COR-L47 (cell line): Measurements from ENCODE around the gene DIDO1.

ENCODE experiments used
- DNase-seq: peaks from one replicate; lab custom pipeline; 2025; lab: John Stamatoyannopoulos, UW

Gene DIDO1

DNA sequence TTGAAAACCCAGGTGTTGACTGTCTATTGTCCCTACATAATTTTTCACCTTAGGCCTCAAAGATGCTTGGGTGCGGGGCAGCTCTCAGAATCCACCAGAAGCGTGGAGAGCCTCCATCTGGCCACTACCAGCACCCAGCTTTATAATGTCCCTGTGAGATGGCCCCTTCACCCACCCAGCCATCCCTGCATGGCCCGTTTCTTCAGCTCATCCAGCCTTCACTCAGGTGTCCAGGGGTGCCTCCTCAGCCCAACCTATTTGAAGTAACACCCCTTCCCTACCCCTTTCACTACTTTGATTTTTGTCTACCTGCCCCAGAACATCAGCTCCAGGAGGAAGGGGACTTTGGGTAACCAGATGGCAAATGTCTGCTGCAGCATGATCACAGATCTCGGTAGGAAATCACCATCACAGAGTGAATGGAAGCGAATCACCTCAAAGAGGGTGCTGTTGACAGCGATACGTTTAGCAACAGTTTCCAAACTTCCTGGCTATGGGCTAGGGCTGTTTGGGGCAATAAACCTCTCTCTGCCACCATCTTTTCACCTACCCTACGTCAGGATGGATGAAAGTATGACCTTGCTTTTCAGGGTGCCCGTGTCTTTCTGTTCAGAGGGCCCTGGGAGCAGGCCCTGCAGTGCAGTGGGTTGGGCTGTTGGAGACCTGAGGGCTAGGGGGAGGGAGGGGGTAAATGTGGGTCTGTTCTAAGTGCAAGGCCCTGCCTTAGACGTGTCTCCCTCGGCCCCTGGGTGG lies 25.0 kb upstream of the DIDO1 start:
- DNase-seq, result no peak

DNA sequence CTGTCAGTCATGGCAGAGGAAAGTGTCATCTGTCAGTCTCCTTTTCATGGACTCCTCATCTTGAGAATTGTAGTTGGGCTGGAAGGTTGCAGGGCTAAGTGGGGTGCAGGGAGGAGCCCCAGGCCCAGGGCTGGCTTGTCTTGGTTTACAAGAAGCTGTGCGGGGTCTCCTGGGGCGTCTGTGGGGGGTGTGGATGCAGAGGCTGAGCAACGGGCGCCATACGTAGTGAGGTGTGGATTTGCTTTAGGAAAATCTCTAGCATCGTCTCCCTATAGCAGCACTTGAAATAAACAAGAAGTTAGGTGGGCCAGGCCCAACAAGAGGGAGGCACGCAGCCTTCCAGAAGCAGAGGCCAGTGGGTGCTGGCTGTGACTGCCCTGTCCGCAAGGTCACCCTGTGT lies 24.4 kb upstream of the DIDO1 start:
- no peak for DNase-seq

DNA sequence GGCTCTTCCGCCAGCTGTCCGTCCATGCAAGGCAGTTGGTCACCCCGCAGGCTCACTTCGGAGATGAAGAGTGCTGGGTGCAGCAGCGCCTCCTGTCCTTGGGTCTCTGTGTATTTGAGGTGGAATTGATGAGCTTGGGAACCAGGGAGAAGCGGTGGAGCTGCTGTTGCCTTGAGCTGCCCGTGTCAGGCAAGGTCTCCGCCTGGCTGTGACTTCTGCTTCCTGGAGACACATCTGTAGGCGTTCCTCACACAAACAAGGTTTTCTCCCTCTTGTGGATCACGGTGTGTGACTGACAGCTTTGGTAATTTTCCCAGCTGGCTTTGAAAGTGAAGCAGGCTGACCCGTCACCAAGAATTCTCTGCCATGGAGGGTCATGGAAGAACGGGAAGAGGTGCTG lies 23.7 kb upstream of the DIDO1 start:
- no peak for DNase-seq

DNA sequence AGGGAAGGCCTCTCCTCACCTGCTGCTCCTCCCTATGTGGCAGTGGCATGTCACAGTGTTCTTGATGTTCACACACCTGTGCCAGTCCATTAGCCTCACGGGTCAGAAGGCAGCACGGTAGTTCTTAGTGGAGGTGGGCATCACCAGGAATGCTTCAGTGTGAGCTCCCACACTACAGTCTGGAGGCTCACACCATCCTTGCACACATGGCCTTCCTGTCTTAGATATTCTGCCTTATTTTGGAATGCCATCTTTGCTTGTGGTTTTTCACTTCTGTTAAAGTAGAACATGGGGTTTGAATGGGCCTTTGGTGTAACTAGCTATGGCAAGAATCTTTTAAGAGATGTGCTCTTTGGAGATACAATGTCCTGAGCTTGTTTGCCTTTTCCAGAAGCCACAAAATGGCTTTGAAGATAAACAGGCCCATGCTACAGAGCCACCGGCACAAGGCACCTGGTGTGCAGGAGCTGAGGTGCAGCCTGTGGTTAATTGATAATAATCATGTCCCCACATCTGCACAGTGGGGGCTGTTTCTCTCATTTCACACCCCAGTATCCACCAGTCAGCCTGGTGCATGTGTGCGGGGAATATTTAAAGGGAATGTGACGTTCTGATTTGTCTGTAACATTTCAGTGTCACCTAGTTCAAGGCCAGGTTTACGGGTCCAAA lies 23.0 kb upstream of the DIDO1 start:
- DNase-seq, result no peak

DNA sequence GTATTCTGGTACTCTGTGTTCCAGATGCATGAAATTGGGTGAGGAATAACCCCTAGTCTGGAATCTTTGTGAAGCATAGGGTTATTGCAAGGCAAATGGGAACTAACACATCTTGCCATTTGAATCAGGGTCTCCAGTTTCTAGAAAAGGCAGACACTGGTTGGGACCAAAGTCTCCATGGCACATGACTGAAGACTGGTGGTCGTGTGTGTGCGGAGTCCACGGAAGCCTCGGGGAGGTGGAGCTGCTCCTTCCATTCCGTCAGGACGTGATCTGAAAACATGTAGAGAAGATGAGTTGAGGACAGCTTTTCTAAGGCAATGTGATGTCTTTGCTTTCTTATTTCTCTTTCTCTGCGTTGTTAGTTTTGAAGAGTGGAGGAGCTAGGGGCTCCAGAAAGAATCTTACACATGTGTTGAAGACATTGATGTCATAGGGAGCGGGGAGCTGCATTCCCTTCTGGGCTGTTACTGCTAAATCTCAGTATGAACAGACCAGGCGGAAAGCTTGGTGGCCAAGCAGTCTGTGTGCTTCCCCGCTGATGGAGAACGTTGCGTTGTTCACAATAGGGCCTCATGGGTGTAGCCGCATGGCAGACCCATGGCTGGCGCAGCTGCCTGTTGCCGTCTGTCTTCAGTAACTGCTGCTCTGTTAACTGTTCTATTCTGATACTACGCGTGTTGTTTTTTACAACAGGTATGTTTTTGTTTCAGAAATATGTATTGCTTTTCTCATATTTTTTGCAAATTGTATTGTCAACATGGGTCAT lies 21.4 kb upstream of the DIDO1 start:
- no peak for DNase-seq

DNA sequence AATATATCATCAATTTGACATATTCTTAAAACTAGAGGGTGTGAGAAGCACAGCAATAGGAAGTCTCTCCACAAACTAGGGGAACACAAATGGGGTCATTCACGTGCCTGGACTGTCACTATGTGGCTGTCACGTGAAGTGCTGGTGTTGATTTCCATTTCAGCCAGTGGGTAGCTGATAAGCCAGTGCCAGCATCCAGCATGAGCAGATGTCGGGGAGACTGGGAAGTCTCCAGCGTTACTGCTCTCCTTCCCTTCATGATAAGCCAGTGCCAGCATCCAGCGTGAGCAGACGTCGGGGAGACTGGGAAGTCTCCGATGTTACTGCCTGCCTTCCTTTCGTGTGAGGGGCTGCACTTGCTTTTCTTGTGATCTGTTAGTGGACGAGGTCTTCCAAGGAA lies 20.6 kb upstream of the DIDO1 start:
- no peak for DNase-seq

DNA sequence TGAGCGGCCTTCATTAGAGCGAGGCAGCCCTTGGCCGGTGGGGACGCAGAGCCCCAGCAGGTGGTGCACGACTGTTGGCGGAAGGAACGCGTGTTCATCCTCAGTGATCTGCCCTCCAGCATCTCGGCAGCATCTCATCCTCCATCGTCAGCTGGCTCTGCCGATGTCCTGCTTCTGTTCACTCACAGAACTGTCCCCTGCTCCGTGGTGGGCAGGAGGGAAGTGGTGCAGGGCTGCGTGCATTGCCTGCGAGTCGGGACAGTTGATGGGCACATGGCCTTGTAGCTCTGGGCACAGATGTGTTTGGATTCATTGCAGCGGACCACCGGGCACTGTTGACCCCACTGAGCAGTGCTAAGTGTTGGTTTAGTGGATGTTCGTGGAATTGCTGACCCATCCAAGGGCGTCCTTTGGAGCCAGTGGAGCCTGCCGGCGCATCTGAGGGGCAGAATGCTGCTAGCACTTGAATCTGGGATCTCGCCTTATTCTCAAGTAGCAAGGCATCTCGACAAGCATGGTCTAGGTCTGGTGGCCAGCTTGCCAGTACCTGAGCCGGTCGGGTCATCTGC lies 19.6 kb upstream of the DIDO1 start:
- no peak for DNase-seq

DNA sequence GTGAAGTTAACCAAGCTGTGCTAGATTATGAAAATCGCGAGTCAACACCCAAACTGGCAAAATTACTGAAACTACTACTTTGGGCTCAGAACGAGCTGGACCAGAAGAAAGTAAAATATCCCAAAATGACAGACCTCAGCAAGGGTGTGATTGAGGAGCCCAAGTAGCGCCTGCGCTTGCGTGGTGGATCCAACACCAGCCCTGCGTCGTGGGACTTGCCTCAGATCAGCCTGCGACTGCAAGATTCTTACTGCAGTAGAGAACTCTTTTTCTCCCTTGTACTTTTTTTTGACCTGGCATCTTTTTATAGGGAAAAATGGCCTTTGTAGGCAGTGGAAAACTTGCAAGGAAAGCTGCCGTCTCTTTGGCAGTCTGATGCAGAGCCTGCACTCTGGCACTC lies 18.4 kb upstream of the DIDO1 start:
- DNase-seq, result no peak

DNA sequence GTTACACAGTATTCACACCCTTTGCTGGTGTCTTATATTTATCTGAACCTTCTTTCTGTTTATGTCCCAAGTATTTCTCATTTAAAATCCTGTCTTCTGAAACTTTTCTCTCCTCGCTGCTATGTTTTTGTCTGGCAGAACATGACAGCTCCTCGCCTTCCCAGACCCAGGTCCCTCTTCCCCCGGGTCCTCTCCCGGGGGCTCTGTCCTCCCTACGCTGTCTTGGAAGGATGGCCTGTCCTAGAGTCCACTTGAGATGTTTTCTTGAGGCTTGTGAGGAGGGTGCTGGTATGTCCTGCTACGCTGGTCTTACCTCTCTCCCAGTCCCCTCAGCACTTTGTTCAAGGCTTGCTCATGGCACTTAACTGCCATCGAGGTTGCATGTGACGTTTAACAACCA lies 17.9 kb upstream of the DIDO1 start:
- no peak for DNase-seq

DNA sequence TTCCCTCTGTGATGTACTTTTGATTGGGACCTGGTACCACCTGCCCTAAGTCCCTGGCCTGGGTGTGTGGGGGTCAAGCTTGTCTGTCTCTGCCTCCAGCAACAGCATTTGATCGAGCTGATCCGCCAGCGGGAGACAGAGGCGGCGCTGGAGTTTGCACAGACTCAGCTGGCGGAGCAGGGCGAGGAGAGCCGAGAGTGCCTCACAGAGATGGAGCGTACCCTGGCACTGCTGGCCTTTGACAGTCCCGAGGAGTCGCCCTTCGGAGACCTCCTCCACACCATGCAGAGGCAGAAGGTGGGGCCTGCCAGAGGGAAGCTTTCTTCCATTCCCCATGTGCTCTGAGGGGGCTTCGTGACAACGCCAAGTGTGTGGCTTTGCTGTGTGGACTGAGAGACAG lies 17.1 kb upstream of the DIDO1 start:
- no peak for DNase-seq

DNA sequence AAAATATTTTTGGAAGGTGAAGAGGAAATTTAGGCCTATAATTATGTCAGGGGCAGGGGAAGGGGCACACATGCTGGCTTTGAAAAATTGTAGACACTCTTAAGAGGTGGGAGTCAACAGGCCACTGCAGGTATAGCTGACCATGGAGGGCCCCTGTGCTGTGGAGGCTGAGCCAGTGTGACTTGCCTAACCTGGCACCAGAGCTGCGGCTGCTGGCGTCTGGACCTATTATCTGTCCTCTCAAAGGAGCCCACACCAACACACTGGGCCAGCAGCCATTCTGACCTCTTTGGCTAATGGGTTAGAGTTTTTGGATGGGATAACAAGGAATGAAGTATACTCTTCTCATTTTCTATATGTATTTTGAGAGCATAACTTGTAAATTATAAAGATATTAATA lies 16.2 kb upstream of the DIDO1 start:
- DNase-seq, result no peak

DNA sequence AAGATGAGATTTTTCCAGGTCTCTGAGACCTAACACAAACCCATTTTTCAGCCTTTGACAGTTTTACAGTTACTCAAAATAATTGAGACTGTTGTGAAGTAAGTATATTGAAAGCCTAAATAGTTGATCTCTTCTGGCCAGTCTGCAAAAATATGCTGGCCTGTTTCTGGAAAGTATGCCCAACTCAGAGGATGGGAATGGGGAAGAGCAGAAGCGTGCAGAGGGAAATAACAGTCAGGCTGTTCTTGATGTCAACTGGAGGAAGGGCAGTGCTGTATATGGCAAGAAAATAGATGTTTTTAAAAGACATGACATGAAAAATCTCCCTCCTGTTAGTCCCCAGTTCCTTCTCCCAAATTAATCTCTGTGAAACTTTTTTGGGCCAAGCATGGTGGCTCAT lies 15.5 kb upstream of the DIDO1 start:
- no peak for DNase-seq

DNA sequence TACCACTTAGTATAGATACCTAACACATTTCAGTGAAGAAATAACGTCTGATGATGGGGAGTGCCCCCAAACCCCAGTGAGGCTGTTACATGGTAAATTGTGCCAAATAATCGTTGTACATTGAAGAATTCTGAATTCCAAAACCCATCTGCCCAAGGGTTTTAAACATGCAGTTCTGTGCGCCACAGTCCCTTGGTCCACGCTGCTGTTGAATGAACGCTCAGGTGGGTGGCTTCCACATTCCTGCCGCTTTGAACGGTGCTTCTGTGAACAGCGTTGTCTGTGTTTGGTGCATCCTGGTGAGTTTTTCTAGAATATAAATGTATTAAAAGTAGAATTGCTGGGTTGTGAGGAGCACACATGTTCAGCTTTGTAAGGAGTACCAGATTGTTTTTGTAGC lies 14.6 kb upstream of the DIDO1 start:
- no peak for DNase-seq

DNA sequence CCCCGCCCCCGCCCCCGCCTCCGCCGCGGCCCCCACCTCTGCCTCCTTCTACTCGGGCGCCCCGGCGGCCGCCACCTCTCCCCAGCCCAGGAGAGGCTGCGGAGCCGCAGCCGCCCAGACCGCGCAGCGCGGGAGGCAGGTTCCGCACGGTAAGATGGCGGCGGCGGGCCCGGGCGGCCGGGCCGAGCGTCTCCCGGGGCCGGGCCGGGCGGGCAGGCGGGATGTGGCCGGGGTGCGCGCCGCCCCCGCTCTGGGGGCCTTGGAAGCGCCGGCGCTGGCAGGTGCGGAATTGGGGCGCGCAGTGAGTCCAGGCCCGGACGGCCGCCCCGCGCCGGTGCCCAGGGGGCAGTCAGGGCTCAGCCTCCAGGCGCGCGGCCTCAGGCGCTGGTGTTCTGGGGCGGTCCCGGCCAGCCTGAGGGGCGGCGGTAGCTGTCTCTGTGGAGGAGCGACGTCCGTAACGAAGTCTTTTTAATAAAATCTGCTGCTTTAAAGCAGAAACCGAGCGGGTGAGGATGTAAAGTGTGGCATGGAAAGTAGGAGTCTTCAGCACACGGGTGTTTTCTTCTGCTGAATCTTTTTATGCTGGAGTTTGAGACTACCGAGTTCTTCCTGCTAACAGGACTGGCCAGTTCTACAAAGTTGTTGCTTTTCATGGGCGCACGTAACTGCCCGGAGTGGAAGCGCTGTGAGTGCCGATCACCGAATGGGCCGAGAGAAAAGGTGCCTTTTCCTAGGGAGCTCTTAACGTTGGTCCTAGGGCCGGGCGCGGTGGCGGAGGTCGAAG lies 12.0 kb upstream of the DIDO1 start, which contains the start of gene GID8:
TSS of gene GID8 (plus strand) at position 43 of the 784 bp plus-strand sequence. CDS start 3,356 bp downstream, outside the sequence.
- no peak for DNase-seq

DNA sequence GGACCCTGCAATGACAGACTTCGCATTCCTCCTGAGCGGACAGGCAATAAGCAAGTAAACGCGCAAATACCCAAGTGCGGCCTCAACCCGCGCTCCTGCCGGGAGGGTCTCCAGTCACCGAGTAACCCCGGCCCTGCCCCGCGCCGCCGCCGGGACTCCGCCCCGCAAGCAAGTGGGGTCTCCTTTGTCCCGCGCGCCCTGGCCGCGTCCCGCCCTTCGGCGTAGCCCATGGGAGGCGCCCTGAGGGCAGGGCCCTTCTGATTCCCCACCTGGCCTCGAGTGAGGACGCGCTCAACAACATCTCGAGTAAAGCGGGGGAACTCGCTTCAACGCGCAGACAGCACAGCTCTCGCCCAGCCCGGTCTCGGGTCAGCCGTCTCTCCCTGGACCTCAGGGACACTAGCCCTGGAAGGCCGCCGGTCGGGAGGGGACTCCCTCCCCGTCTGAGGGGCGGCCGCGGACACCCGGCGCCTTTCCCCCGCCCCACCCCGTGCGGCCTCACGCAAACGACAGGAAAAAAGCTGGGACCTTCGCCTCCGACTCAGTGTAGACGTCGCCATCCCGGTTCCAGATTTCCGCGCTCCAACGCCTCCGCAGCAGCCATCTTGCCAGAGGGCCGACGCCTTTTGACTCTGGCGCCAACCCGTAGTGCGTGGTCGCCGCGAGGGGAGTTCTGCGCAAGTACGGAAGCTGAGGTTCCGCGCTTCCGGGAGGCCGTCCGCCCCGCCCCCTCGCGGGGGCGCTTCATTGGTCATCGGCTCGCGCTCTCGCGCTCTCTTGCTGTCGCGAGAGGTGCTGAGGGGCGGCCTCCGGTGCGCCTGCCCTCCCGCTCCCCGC lies 11.2 kb upstream of the DIDO1 start:
- DNase-seq, result peak; percentile 87

DNA sequence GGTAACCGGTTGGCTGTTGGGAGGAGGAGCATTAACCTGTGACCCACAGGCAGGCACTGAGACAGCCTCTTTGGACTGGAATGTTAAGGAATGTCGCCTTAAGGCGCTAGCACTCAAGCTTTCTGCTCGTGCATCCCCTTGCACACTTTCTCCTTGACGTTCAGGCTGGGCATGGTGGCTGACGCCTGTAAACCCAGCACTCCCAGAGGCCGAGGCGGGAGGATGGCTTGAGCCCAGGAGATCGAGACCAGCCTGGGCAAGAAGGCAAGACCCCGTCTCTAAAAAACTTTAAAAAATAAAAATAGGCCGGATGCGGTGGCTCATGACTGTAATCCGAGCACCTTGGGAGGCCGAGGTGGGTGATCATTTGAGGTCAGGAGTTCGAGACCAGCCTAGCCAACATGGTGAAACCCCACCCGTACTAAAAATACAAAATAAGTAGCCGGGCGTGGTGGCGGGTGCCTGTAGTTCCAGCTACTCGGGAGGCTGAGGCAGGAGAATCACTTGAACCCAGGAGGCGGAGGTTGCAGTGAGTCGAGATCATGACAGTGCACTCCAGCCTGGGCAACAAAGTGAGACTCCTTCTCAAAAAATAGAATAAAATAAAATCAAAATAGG lies 9.8 kb upstream of the DIDO1 start:
- DNase-seq, result no peak

DNA sequence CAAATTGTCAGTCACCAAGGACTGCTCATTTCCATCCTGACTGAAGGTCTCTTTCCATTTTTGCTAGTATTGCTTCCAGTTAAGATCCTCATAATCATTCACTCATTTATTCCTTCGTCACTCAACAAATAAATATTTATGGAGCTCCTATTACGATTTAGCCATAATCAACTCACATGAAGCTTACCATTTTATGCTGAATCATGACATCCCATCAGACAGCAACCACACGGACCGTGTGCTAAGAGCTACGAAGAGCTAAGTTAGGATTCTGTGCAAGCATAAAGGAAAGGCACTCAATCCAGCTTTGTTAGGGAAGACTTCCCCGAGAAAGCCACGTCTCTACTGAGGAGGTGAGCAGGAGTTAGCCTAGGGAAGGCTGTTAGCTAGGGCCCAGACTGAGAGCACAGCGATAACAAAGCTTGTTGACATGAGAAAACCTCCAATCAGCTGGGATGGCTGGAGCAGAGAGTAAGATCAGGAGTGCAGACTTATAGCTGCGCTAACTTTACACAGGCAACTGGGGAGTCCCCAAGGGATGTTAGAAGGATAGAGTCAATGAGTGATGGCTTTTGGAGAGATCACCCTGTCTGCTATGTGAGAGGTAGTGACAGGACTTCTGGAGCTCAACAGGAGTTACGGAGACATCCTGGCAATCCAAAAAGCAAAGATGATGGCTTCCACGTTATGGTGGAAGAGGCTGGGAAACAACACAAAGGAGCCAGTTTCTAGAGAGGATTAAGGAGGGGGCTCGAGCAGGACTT lies 9.1 kb upstream of the DIDO1 start:
- no peak for DNase-seq

DNA sequence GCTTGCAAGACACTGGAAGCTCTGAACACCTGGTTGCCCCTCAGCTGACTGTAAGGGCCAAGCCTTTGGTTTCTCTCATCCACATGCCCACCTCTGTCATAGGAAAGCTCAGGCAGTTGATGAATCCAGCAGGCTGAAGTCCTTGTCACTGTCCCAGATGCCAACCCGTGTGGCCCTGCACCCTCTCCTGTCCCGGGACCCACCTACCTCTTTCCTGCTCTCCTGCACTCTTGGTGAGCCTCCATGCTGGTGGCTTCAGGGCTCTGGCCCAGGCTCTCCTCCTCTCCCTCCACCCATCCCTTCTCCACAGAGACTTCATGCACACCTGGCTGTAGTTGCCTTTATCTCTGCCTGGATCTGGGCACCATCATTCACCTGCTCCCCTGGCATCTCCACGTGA lies 7.7 kb upstream of the DIDO1 start:
- DNase-seq, result no peak

DNA sequence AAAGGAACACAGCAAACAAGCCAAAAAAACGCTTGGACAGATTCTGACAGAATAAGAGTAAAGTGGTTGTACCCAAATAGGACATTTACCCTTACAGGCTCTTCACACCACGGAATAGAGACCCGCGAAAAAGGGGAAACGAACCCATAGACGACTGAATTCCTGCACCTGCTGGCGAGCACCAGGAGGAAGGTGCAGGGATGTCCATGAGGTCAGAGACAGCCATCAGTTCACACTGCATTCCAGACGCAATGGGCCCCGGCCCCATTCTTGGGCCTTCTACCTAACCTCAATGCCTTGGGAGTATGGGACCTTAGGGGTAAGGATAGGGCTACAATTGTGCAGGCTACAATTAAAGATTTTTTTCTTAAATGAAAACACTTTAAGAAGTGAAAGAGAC lies 5.2 kb upstream of the DIDO1 start:
- no peak for DNase-seq

DNA sequence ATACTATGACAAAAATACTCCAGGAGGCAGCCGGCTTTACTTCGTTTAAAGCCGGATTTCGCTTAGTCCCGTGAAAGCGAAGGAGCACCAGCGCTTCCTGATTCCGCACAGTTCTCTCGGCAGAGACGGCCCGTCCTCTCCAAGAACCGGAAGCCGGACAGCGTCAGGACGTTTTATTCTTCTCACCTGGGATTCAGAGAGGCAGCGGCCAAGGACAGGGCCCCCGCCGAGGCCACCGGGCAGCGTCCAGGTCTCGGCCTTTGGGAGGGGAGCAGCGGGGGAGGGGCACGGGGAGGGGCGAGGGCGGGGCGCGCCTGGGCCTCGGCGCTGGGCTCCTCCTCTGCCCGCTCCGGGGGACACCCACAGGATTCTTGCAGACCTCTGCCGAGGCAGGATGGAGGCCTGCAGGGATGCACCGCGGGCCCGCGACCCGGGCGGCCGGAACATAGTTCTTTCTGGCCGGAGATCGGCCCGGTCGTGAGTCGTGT lies 2.8 kb upstream of the DIDO1 start:
- DNase-seq, result no peak
